RPMI8226 (cell line): ENCODE data around the gene AUTS2.

Experiments used
- DNase-seq: peaks from one replicate; pipeline ENCODE4 v3.0.0-alpha.2; 2015

AUTS2 gene

DNA sequence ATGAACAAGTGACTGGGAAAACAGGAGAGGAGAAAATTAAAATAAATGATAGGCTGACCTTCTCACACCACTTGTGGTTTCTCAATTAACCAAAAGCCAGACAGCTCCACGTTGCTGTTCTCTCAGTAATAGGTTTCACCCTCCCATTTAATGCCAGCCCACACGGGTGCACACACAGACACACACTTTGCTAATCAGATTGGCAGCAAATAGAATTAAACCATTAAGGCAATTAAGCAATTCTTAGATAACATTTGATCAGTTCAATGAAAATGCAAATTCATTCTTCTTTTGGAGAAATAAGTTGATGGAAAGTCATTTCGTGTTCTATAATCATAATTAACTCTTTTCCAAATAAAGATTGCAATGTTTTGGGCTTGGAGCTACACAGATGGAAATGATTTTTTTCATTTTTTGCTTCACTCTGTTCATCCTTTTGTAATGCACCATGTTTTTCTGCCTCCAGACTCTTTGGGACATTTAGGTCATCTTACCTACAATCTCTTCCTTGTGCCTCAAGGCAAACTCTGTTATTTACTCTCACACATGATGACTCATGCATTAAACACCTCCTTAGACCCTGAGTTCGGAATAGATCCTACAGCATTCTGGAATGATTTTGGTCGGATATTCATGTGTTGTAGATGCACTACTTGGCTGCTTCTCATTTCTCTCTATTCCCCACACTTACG, 700.7 kb downstream of the AUTS2 start:
- no peak for DNase-seq

DNA sequence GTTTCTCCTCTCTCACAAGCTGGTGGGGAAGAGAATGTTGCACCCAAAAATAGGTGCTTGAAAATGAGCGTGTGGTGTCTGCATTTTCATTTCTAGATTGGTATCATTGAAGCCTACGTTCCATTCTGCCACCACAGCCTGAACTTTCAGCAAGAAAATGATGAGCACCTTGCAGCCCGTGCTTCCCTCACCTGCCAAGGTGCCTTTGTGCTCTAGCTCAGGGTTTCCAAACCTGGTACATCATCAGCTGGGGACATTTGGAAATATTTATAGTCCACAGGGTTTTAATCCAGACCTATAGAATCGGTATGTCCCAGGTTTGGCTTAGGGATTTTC, 701.2 kb downstream of the AUTS2 start:
- no peak for DNase-seq

DNA sequence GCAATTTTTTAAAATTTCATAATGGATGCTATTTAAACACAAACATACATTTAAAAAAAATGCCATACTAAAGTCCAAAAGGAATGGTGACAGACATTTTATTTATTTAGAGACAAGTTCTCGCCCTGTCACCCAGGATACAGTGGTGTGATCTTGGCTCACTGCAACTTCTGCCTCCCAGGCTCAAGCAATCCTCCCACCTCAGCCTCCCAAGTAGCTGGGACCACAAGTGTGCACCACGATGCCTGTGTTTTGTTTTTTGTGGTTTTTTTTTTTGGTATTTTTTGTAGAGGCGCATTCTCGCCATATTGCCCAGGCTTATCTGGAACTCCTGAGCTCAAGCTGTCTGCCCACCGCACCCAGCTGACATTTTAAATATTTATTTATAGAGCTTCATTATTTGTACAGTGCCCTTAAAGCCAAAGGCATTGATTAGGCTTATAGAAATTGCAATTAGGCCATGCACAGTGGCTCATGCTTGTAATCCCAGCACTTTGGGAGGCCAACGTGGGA, 703.5 kb downstream of the AUTS2 start:
- no peak for DNase-seq

DNA sequence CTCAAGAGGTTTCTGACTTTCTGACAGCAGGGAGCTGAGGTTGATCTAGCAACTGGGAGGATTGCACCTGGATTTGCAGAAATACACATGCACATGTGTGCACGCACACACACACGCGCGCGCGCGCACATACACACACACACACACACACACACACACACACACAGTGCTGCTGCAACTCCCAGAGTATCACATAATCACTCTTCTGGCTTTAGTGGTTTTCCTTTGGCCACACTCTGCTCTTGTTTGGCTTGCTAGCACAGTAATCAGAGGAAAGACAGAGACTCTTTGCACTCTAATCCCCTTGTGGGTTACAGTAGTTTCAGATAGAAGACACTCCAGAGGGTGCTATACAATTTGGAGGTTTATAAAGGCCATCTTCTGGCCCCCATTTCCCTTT, 705.0 kb downstream of the AUTS2 start:
- no peak for DNase-seq

DNA sequence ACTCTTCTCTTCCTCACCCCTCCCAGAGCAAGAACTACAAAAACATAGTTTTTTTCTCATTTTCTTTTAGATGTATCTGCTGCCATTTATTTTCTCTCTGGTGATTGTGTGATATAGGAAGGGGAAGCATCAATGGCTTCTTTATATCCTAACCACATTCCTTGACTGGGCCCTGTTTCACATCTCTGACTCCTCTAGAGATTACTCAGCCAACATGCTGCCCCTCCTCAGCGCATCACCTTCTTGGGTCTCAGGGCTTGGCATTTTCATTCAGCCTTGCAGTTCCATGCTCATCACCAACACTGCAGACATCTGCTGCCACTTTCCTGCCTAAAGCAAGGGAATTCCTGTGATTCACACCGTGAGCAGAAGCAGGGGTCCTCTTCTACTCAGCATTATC, 705.5 kb downstream of the AUTS2 start:
- no peak for DNase-seq

DNA sequence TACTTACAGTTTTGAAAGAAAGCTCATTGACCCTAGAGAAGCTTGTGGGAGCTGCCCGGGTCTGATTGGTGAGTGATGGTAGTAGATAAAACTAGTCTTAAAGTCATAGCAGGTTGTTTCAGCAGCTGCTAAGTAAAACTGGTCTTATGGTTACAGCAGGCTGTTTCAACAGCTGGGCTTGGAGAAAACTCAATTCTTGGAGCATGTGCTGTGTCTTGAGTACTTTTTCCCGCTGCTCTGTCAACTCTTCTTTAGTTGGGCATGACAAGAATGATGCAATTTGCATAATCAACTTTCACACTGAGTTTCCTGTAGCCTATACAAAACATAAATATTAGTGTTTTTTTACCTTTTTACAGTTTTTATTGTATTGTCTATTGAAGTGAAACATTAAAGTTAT, 707.9 kb downstream of the AUTS2 start:
- DNase-seq, result no peak

DNA sequence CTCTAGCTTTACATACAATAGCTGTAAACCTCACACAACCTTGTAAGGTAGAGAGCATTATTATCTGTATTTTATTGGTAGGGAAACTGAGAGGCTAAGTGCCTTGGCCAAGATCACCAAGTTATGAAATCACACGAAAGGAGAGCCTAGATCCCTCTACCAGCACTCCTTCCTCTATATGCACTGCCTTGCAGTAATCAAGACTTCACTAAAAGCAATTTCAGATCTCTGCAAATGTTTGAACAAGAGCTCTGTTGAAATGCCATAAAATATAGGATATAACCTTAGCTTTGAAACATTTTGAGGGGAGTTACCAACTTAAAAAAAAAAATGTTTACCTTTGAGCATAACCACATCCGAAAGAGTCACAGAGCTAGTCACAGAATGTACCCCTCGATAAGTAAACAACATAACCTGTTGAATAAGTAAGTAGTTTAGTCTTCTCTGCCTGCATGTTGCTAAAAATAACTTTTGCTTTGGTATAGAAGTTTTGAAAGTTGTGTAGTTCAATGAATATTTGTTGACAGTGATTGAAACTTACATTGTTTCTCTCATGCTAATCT, 709.4 kb downstream of the AUTS2 start:
- DNase-seq, result no peak

DNA sequence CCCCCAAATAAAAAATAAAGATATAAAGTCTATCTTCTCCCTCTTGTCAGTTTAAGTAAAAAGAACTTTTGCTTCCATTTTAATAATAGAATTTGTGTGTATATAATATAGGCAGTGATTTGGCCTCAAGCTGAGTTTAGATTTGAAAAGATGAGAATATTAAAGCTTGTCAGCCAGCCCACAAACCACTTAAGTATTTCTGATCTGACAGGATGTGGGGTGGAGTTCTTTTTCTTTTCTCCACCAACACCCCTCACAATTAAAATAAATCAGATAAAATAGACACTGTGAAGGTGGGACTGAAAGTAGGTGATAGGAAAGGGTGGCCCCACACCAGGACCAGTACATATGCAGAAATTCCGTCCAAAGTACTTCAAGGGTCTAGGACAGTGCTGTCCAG, 714.1 kb downstream of the AUTS2 start:
- DNase-seq, result no peak

DNA sequence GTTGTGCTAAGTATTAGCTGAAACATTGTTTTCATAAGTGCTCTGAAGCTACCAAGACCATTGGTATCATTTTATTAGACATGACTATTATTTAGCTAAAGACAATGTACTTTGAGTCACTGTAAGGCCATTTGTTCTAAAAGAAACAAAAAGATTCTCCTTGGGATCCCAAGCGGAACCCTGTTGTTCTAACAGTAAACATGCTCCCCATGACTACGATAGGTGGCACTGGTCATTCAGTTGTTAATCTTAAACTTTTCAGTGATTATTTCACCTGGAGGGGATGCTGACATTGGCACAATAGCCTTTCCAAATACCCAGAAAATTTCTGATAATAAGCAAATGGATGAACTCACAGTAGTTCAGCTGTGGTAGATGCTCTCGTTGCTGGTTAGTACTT, 715.0 kb downstream of the AUTS2 start:
- no peak for DNase-seq

DNA sequence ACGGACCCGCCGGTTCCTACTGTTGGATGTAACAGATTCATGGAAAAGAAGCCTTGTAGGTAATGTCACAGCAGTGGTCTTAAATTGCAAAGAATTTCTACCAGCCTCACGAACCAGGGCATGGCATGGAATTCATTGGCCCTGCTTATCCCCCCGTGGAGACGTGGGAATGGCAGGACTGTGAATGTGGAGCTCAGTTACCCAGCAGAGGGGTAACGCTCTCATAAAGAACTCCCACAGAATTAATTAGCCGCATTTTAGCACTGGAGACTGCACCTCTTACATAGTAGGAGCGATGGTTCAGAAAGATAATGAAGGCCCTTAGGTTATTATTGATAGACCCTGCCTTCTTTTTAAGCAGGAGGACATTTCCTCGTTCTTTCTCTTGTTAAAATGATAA, 715.4 kb downstream of the AUTS2 start:
- DNase-seq, result no peak

DNA sequence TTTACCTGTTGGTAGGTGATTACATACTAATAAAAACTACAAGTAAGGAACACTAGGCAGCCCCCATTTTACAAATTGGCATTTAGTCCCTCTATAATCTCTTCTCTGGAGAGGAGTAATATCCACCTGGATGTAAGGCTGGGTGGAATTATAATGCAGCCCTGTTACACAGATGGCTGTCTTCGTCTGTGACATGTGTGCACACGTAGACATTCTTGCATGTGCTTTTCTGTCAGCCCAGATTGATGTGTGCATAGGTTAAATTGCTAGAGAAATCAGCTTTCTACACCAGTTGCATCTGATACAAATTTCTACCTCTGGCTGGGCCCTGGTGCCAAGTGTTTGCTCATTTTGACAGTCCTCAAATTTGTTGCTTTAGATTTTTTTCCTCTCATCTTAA, 715.9 kb downstream of the AUTS2 start:
- no peak for DNase-seq

DNA sequence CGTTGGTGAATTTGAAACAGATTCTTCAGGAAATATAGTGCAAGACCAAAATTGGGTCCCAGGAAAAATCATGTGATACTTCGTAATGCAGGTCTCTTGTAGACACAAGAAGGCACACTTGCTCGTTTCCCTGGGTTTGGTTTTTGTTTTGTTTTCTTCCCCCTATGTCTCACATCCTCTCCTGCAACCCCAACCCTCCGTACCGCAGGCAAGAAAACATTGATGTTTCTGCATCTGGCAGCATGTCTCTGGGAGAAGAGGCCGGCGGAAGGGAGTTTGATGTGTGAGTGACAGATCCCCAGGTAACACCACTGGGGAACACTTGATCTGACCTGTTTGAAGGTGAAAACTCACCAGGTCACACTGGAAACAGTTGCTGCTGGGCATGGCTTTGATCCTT, 718.5 kb downstream of the AUTS2 start:
- peak; percentile 21 for DNase-seq

DNA sequence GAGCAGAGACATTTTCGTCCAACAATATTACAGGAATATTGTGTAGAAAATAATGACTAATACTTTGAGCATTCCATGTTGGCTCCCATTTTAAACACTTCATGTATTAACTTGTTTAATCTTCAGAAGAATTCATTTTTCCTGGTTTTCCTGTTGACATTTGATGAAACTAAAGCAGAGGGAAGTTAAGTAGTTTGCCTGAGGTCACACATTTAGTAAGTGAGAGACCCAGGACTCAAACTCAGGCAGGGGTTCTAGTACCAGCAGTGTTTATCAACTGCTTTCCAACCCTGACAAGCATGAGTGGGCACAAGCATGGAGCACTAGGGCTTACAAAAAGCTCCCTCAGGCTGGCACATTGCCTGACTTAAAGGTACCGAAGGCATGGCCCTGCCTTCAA, 719.1 kb downstream of the AUTS2 start:
- no peak for DNase-seq

DNA sequence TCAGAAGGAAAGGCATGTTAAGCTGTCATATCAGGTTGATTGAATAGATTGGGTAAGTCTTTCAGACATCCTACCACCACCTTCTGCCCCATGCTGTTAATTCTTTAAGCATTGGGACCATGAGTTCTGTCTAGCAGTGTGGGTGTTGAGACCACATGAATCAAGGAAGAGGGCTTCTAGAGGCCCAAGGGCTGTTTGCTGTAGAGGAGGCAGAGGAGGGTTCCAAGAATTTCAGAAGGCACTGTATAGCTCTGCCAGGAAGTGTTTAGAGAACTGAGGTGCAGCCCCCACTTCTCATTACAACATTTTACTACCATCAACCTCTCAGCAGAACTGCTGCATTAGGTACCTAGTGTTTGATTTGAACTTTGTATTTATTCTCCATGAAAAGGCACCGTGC, 720.2 kb downstream of the AUTS2 start:
- no peak for DNase-seq

DNA sequence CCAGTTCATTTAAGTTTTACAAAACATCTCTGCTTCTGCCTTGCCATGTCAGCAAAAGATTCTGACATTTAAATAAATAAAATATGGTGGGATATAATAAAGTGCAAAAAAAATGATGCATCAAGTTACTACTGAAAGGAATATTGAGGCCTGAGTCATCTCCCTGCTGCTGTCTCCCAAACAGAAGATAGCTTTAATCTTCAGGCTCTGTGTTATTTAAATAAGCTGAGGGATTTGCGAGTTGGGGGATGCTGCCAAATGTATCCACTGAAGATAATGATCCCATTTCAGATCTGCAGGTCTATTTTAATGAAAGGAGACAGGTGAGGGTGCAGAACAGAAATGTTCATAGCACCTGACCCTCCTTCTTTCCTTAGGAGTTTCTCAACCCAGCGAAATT, 720.8 kb downstream of the AUTS2 start:
- no peak for DNase-seq

DNA sequence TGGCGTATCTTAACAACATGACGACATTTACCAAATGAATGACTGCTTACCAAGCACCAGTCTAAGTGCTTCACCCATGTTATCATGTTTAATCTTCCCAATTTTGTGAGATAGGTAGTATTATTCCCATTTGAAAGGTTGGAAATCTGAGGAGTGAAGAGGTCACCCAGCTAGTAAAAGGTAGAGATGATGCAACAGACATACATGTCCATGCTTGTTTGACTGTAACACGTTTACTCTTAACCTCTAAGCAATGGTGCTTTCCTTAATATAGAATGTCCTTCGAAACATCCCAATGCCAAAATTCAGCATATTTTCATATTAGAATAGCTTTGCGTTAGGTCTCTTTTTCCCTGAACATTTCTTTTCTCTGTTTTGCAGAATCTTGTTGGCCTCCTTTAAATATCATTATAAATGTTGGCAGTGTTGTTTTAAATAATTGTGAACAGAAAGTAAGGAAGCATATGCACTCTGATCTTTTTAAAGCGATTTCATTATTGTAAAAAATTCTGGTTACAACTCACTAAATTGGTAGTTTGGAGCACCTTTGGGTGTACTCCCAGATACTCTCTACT, 722.8 kb downstream of the AUTS2 start:
- no peak for DNase-seq

DNA sequence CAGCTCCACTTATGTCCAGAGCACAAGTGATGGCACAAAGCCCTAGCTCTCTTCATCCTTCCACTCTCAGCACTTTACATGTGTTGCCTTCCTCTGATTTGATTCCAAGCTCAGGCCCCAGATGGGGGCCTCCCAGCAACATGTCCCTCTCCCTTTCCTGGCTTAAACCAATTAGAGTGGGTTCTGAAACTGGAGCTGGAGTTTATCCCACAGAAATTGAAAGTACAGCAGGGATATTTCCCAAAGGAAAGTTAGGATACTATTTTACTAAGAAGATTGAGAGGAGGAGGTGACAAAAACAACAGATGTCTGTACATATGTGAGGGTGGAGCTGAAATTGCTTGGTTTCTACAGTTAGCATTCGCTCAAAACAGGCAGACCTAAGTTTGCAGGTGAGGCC, 724.6 kb downstream of the AUTS2 start:
- DNase-seq, result no peak

DNA sequence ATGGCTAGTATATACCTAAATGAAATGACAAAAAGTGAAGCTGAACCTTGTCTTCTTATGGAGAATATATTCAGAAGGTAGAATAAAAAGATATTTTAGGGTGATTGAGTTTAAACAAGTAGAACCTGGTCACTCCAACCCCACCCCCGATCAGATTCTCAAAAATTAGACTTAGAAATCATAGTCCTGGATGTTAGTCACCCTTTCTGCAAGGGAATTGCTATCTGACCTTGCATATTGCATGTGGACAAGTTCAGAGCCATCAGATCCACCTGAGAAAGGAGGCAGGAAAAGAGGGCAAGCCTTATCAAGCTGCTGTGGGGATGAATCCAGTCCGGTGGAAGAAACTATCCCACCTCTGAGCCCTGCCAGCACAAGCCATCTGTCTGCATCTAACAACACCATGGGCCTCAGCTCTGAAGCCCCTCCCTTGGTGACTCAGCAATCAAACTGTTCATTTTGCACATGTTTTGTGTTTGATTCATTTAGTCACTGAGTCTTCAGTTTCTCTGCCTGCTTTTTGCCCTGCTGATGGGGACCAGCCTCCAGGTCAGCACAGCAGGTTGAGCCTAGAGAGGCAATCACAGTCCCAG, 727.3 kb downstream of the AUTS2 start:
- no peak for DNase-seq

DNA sequence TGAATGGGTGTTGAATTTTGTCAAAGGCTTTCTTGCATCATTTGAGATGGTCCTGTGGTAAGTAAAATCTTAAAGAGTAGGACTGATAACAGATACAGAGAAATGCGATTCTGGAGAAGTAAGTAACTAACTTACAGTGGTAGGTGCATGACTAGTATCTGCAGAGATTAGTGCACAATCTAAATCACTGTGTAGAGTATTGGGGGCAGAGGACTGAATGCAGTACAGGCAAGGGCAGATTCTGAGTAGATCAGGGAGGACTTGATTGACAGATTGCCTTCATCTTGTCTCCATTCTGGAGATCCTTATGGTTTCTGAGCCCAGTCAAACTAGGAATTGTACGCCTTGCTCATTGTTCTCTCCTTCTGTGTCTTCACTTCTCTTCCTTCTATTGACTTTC, 736.0 kb downstream of the AUTS2 start:
- no peak for DNase-seq

DNA sequence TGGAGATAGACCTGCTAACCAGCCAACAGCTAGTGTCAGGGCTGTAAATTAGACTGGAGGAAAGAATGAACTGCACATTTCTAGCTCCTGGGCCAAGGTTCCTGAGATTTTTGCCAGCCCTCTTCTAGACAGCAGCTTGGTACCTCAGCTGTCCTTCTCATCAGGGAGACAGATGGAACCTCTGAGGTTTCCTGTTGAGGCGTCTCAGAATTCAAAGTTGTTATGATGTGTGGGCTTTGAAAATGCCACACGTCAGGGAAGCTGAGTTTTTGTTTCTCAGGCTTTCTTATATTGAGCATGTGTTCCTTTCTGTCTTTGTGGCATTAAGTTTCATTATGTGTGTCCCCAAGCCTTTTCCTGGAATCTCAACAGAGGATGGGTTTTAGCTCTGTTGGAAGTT, 736.6 kb downstream of the AUTS2 start:
- DNase-seq, result no peak

DNA sequence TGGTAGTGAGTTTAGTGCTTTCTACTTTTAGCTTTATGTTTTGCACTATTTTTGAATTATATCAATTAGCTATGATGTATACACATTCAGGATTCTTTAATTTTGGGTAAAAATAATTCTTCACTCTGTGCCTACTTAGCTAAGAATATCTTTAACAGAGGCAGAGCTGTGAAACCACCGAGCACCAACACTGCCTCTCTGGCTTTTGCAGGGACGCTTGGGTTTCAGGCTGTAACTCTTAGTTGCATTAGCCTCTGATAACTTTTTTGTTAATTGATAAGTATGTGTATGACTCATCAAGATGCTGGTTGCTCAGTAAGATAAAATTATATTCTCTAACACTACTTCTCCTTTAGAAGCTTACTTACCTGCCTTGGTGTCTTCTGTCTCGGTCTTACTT, 738.3 kb downstream of the AUTS2 start:
- DNase-seq, result no peak

DNA sequence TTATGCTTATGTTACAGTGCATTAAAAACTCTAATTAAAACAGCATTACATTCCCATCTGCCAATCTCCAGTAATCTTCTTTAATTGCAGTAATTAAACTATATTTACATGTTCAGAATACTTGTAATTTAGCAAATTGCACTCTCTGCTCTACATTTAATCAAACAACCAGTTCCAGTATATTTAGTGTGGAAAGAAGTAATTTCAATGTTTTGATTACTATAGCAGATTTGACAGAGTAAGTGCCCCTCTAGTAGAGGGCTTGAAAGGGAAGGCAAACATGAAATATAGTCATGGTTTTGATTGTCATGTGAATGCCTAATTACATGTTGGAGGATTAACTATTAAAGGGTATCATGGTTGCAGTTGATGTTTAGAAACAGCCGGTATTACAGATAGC, 739.7 kb downstream of the AUTS2 start:
- DNase-seq, result no peak

DNA sequence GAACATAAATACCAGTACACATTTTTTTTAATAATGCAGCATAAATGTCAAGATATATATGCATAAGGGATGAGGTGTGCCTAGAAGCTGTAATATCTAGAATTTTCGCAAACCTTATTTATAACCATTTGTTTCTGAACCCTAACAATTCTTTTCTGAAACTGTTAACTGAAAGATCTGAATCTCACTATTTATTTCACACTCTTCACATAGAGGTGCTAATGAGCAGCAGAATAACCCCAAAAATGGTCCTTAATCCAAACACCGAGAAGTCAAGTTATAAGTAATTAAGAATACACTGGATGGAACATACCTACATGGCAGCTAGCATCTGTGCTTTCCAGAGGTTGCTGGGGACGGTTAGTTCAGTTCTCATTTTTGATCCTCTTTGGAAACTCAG, 742.0 kb downstream of the AUTS2 start:
- DNase-seq, result no peak

DNA sequence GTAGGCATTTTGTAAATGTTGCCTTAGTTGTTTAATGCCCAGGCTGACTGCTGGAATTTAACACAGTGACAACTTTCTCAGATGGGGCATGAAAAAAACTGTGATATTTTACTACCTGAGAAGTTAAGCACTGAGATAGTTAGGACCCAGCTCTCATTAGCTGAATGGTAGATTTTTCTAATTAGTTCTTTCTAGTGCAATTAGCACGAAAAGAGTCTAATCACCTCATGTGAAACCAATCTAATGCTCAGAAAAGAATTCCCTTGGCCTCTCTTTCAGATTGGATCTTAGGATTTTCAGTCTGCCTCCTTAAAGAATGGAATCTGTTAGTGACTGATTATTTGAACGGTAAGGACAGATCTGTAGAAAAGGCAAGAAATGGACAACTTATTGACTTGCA, 743.2 kb downstream of the AUTS2 start:
- no peak for DNase-seq

DNA sequence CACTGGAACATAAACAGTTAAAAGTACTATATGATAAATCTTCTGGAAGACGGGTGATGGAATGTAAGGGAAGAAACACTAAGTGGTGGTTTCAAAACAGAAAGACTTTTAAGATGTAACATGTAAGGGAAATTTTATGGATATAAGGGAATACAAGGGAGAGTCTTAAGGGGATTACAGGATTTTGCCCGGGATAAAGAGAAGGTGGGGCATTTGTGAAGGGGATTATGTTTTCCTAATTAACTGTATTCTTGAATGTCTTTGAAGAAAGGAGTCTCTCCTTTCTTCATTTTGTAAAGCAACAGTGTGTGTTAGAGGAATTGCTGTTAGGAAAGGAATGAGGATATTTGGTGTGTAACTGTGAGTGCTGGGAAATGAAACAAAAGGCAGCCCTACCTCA, 745.2 kb downstream of the AUTS2 start:
- DNase-seq, result no peak
